ENCODE data around the gene GP5.

Gene GP5

DNA sequence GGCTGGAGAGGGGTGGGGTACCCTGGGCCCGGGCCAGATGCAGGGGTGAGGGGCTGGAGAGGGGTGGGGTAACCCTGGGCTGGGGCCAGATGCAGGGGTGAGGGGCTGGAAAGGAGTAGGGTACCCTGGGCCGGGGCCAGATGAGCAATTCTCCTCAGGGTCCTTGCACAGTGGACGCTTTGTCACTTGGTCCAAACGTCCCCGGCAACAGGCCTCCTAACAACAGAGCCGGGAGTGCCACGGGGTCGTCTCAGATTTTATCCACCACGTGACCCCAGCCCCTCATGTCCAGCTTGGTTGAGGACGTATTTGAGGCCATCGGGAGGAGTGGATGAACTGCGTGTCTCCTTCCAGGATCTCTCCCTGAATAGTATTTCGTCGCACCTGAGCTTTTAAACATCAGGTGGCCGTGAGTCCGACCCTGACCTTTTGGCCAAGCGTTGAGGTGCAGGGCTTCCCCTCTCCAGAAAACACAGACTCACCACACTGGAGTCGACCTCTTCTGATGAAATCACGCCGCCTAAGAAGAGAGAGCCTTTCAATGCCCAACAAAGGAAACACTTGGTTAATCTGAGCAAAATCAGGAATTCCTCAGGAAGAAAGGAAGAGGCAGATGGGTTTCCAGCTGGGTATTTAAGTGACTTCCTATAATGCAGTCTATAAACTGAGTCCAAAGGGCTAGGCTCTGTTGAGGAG, 16.7 kb downstream of the GP5 start:
- H3K4me3 ChIP-seq (replicated peaks; ENCODE audit: low read depth, low read length), result no peak overlapping the region
- no peak for DNase-seq (ENCODE audit: extremely low read depth, low read depth)
- TF ChIP-seq CTCF (IDR thresholded peaks at IDR 0.05; ENCODE audit: low read depth, low read length, missing control alignments), result no peak

DNA sequence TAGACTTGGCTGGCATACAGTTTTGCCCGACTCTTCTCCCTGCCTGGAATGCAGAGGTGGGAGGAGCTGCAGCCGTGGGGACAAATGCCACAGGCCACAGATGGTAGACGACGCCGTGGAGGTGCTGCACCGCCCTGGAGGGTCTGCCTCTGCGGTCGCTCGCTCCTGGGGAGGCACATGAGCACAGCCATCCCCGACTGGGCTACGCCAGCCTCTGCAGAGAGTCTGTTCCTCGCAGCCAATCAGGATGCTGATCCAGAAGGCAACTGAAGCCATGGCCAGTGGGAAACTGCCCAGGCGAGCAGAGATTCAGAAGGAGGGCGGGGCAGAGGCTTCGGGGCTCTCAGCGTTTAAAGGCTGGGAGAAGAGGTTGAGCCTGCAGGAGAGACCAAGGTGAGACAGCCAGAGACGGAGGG, 17.6 kb downstream of the GP5 start:
- no peak overlapping the region for H3K4me3 ChIP-seq (replicated peaks; ENCODE audit: low read depth, low read length)
- DNase-seq (ENCODE audit: extremely low read depth, low read depth), result no peak
- no peak for TF ChIP-seq CTCF (IDR thresholded peaks at IDR 0.05; ENCODE audit: low read depth, low read length, missing control alignments)

DNA sequence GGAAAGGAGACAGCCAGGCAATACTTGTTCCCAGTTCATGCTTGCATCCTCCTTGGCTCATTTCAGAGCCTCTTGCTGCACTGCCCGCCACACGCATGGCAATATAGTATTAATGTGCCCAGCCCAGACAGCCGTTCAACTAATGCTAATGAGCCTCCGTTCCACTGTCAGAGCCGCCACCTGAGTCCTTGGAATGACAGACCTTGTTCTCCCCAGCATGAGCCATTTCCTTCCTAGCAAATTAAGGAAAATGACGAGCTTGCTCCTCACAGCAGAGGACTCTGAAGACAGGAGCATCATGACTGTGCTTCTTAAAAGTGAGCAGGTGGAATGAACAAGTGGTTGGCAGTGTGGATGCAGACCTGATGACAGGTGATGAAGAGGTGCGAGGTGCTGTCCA, 18.7 kb downstream of the GP5 start:
- TF ChIP-seq CTCF (IDR thresholded peaks at IDR 0.05; ENCODE audit: low read depth, low read length, missing control alignments), result no peak
- DNase-seq (ENCODE audit: extremely low read depth, low read depth), result no peak
- no peak overlapping the region for H3K4me3 ChIP-seq (replicated peaks; ENCODE audit: low read depth, low read length)

DNA sequence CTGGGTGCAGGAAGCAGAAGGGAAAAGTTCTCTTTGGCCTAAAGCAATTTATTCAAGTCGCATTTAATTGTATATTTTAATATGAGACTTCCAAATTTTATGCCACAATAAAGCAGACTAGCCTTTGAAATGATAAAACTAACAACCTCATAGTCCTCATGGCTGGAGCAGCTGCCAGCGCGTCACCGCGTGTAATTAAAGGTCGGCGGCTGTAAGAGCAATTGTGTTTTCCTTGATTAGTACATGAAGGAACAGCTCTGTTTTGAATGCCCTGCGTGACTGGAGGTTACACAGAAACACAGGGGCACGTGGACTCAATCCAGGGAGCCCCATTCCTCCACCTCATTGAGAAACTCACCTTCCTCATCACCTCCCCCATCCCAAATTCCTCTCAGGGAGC, 19.4 kb downstream of the GP5 start:
- no peak for TF ChIP-seq CTCF (IDR thresholded peaks at IDR 0.05; ENCODE audit: low read depth, low read length, missing control alignments)

GRCh38 chr3:194379231-194379630, 19.8 kb downstream of the GP5 start:
- H3K4me3 ChIP-seq (replicated peaks; ENCODE audit: low read depth, low read length), result no peak overlapping the region

More for the DNA sequence above, 19.4 kb downstream of the GP5 start:
- H3K4me3 ChIP-seq (replicated peaks; ENCODE audit: low read depth, low read length), result no peak overlapping the region
- no peak for DNase-seq (ENCODE audit: extremely low read depth, low read depth)

DNA sequence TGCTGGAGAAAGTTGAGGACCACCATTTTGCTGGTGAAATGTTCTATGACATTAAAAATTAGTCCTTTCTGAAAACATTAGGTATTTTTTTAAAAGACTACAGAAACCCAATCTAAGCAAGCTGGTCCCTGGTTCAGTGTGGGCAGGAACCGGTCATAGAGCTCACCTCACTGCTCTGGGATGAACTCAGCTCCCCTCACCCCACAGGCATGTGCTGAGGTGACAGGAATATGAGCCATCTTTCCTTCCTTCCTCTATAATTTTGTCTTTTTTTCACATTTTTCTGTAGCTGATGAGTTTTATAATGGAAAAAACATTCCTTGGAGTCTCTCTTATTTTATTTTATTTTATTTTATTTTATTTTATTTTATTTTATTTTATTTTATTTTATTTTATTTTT, 21.4 kb downstream of the GP5 start:
- no peak for TF ChIP-seq CTCF (IDR thresholded peaks at IDR 0.05; ENCODE audit: low read depth, low read length, missing control alignments)
- DNase-seq (ENCODE audit: extremely low read depth, low read depth), result no peak
- H3K4me3 ChIP-seq (replicated peaks; ENCODE audit: low read depth, low read length), result no peak overlapping the region

More at GRCh38 chr3:194379231-194379630, 19.8 kb downstream of the GP5 start:
- TF ChIP-seq CTCF (IDR thresholded peaks at IDR 0.05; ENCODE audit: low read depth, low read length, missing control alignments), result no peak
- no peak for DNase-seq (ENCODE audit: extremely low read depth, low read depth)

- DNase-seq (ENCODE audit: extremely low read depth, low read depth), result no peak
- no peak overlapping the region for H3K4me3 ChIP-seq (replicated peaks; ENCODE audit: low read depth, low read length)
- TF ChIP-seq CTCF (IDR thresholded peaks at IDR 0.05; ENCODE audit: low read depth, low read length, missing control alignments), result no peak
Measured at GRCh38 chr3:194376241-194376560, 22.9 kb downstream of the GP5 start.

Measured in HFF-Myc (cell line).